ENCODE data around the gene PHF19. TPM values are rescaled to one million over a fixed set of nuclear protein-coding genes. Genes with fewer than 3 reads are reported as not detected.

PHF19 gene
- 9.6 and 26.4 TPM in 2 replicates for total RNA-seq

DNA sequence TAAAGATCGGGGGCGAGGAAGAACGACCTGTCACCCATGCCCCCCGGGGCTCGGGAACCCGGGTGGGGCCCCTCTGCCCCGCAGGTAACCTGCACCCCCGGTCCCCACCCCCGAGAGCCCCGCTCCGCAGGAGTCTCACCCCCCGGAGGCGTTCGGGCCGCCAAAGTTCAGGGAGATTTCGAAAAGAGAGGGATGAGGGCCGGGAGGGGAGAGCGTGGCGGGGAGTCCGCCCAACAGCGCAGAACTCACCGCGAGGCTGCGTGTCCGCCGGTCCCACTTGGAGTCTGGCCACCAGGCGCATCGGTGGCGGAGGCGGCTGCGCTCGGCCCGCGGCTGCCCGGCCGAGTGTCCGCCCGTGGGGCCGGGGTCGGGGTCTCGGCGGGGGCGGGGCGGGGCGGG, at the start of gene PHF19:
TSS of gene PHF19 (minus strand) at position 347 of the 399 bp plus-strand sequence. CDS start 2,447 bp downstream, outside the sequence.

GRCh38 chr9:120926397-120926928, 49.5 kb upstream of the PHF19 start, which contains the start of gene TRAF1:
Gene TRAF1, minus strand, starts transcription at chr9:120926796. Its CDS starts 721 bp downstream, at chr9:120926075.

GRCh38 chr9:120842685-120843485, 34.1 kb downstream of the PHF19 start, which contains the start of gene PSMD5:
Gene PSMD5, minus strand, starts transcription at chr9:120842922. Its CDS starts 13 bp downstream, at chr9:120842909.

Other genes starting within 250 kb of the PHF19 start
- 4.5 and 6.0 TPM in 2 replicates for gene MEGF9, start 162.7 kb downstream of the PHF19 start, total RNA-seq
- gene FBXW2, start 83.8 kb downstream of the PHF19 start, total RNA-seq = 13.7 and 30.1 TPM in 2 replicates
- gene PSMD5, start 34.3 kb downstream of the PHF19 start, total RNA-seq = 23.3 and 25.9 TPM in 2 replicates
- gene TRAF1, start 49.6 kb upstream of the PHF19 start, total RNA-seq = 0.54 and 0.97 TPM in 2 replicates
- gene C5, start 173.1 kb upstream of the PHF19 start, total RNA-seq = 0.90 and 4.2 TPM in 2 replicates
- gene CNTRL, start 197.8 kb upstream of the PHF19 start, total RNA-seq = 1.5 and 5.1 TPM in 2 replicates

Measured in cardiac atrium fibroblast (primary cell).